HEK293T (cell line): ENCODE results near the gene PLEKHO1.
"Not testable (repeated sequence)": the region's sequence is repeated elsewhere in the genome, so short reads cannot be mapped to it uniquely, and the experiment has no call there.

Experiments
- ARNT ChIP-seq: fragments of 450-650 bp; IDR thresholded peaks from 2 replicates; pipeline ENCODE4 v1.6.1; 2017; ENCODE audit warnings: mild to moderate bottlenecking
- BHLHE40 ChIP-seq: fragments of 450-650 bp; IDR thresholded peaks from 2 replicates; pipeline ENCODE4 v1.6.1; 2016; ENCODE audit warnings: mild to moderate bottlenecking, moderate library complexity, borderline replicate concordance
- ELF4 ChIP-seq: fragments of 450-650 bp; IDR thresholded peaks from 2 replicates; pipeline ENCODE4 v1.6.1; 2017; ENCODE audit warnings: antibody characterized with exemption
- FOXK2 ChIP-seq: fragments of 450-650 bp; IDR thresholded peaks from 2 replicates; pipeline ENCODE4 v1.6.1; 2016; ENCODE audit warnings: mild to moderate bottlenecking
- FOXM1 ChIP-seq: fragments of 450-650 bp; IDR thresholded peaks from 2 replicates; pipeline ENCODE4 v1.6.1; 2017; ENCODE audit warnings: mild to moderate bottlenecking, borderline replicate concordance
- L3MBTL2 ChIP-seq: fragments of 450-650 bp; conservative IDR thresholded peaks from 2 replicates; pipeline ENCODE4 v1.6.1; 2016; ENCODE audit warnings: mild to moderate bottlenecking
- NFRKB ChIP-seq: fragments of 450-650 bp; IDR thresholded peaks from 2 replicates; pipeline ENCODE4 v1.6.1; 2016; ENCODE audit warnings: mild to moderate bottlenecking, moderate library complexity
- PKNOX1 ChIP-seq: fragments of 450-650 bp; IDR thresholded peaks from 2 replicates; pipeline ENCODE4 v1.6.1; 2016
- SP1 ChIP-seq: fragments of 450-650 bp; IDR thresholded peaks from 2 replicates; pipeline ENCODE4 v1.6.1; 2017
- SUZ12 ChIP-seq: fragments of 450-650 bp; IDR thresholded peaks from 2 replicates; pipeline ENCODE4 v1.6.1; 2016; ENCODE audit warnings: mild to moderate bottlenecking

- not testable (repeated sequence) for TF ChIP-seq SP1, FOXM1, NFRKB, FOXK2, L3MBTL2, PKNOX1, BHLHE40, ARNT, ELF4, SUZ12
Measured at GRCh38 chr1:150135400-150135799, 14.3 kb upstream of the PLEKHO1 start.
